PFSK-1 (cell line): ENCODE data around the gene C11orf21.

ENCODE experiments used
- POLR2AphosphoS5 ChIP-seq: IDR thresholded peaks from 2 replicates; pipeline ENCODE4 v1.6.1; 2012; ENCODE audit warnings: low read depth, mild to moderate bottlenecking, control low read depth, low read length, moderate library complexity
- SIN3A ChIP-seq: IDR thresholded peaks from 2 replicates; pipeline ENCODE4 v1.6.1; 2012; ENCODE audit warnings: mild to moderate bottlenecking, low read length, moderate library complexity, borderline replicate concordance; ENCODE audit not compliant: insufficient read depth
- TAF1 ChIP-seq: IDR thresholded peaks from 2 replicates; pipeline ENCODE4 v1.6.1; 2012; ENCODE audit warnings: low read length, control low read depth, borderline replicate concordance; ENCODE audit not compliant: insufficient read depth
- TF ChIP-seq, protein P1 (sequence below), 2 experiments: IDR thresholded peaks; 2 replicates each; pipeline versions ENCODE4 v1.6.1 to v1.8.0; 2011 to 2012; ENCODE audit warnings: low read depth in 2 of 2, low read length in 2 of 2, control low read depth in 1 of 2, inconsistent platforms in 1 of 2, mild to moderate bottlenecking in 1 of 2, moderate library complexity in 1 of 2; ENCODE audit not compliant: insufficient read depth in 1 of 2

DNA sequence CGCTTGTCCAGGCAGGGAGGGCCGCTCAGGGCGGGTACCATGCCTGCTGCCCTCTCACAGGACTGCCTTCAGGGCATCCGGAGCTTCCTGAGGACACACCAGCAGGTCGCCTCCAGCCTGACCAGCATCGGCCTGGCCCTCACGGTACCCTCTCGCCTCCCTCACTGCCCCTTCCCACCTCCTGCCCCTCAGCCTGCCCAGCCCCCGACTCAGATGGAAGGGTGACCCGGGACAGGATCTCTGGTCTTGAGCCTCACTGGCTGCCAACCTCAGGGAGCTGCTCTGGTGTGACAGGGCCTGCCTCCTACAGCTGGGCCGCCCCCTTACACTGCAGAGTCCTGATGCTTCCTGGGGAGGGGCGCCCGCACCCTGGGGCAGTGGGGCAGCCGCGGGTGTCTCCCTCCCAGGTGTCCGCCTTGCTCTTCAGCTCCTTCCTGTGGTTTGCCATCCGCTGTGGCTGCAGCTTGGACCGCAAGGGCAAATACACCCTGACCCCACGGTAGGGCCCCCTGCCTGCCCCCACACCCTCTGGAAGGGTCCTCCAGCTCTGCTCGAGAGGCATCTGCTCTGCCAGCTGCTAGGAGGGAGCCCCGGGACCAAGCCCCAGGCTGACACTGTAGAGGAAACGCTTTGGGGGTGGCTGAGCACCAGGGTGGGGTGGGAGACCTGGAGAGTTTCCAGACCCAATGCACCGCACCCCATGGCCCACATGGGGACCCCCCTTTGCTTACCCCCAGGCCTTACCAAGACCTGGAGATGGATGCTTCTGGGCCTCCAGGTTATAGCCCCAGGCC is 14.6 kb upstream of the C11orf21 start:
- TF ChIP-seq POLR2AphosphoS5 (no peak), TAF1 (no peak), SIN3A (no peak)
- TF ChIP-seq, protein P1, sequence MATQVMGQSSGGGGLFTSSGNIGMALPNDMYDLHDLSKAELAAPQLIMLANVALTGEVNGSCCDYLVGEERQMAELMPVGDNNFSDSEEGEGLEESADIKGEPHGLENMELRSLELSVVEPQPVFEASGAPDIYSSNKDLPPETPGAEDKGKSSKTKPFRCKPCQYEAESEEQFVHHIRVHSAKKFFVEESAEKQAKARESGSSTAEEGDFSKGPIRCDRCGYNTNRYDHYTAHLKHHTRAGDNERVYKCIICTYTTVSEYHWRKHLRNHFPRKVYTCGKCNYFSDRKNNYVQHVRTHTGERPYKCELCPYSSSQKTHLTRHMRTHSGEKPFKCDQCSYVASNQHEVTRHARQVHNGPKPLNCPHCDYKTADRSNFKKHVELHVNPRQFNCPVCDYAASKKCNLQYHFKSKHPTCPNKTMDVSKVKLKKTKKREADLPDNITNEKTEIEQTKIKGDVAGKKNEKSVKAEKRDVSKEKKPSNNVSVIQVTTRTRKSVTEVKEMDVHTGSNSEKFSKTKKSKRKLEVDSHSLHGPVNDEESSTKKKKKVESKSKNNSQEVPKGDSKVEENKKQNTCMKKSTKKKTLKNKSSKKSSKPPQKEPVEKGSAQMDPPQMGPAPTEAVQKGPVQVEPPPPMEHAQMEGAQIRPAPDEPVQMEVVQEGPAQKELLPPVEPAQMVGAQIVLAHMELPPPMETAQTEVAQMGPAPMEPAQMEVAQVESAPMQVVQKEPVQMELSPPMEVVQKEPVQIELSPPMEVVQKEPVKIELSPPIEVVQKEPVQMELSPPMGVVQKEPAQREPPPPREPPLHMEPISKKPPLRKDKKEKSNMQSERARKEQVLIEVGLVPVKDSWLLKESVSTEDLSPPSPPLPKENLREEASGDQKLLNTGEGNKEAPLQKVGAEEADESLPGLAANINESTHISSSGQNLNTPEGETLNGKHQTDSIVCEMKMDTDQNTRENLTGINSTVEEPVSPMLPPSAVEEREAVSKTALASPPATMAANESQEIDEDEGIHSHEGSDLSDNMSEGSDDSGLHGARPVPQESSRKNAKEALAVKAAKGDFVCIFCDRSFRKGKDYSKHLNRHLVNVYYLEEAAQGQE (IDR thresholded peaks at IDR 0.05; ENCODE audit: insufficient read depth in 1 of 2, low read depth in 2 of 2, low read length in 2 of 2): no peak
